Anterior cingulate cortex (tissue), 58 donors: Measurements from ENCODE around the gene USP13.
"Not testable (repeated sequence)": the region's sequence is repeated elsewhere in the genome, so short reads cannot be mapped to it uniquely, and the experiment has no call there.

Experiments
- DNase-seq, 58 donors: peaks; one replicate each; lab custom pipeline; 2025; lab: John Stamatoyannopoulos, UW

Gene USP13

GRCh38 chr3:179653096-179653797, 407 bp downstream of the USP13 start:
- DNase-seq: peak in 57 of 58 donors; percentile 12 to 86 (median 72)

GRCh38 chr3:179655236-179655635, 2.4 kb downstream of the USP13 start:
- DNase-seq: no peak

GRCh38 chr3:179658606-179659005, 5.8 kb downstream of the USP13 start:
- DNase-seq: no peak

GRCh38 chr3:179660872-179661271, 8.0 kb downstream of the USP13 start:
- DNase-seq: no peak

GRCh38 chr3:179661777-179662176, 8.9 kb downstream of the USP13 start:
- DNase-seq: no peak

- no peak for DNase-seq
Measured at GRCh38 chr3:179663093-179663492, 10.3 kb downstream of the USP13 start.

GRCh38 chr3:179666030-179666429, 13.2 kb downstream of the USP13 start:
- DNase-seq: no peak

- DNase-seq: peak in 47 of 58 donors; percentile 1 to 70 (median 20)
Measured at GRCh38 chr3:179666436-179667035, 13.7 kb downstream of the USP13 start.

GRCh38 chr3:179668429-179668828, 15.6 kb downstream of the USP13 start:
- no peak for DNase-seq

- no peak for DNase-seq
Measured at GRCh38 chr3:179670311-179670710, 17.5 kb downstream of the USP13 start.

- DNase-seq: no peak
Measured at GRCh38 chr3:179671309-179671708, 18.5 kb downstream of the USP13 start.

- DNase-seq: no peak
Measured at GRCh38 chr3:179671747-179672242, 19.0 kb downstream of the USP13 start.

- DNase-seq: no peak
Measured at GRCh38 chr3:179672918-179673317, 20.1 kb downstream of the USP13 start.

- DNase-seq: no peak
Measured at GRCh38 chr3:179673523-179673922, 20.7 kb downstream of the USP13 start.

GRCh38 chr3:179676081-179676480, 23.2 kb downstream of the USP13 start:
- DNase-seq: no peak

GRCh38 chr3:179677884-179678283, 25.0 kb downstream of the USP13 start:
- no peak for DNase-seq

- no peak for DNase-seq
Measured at GRCh38 chr3:179681492-179682263, 28.8 kb downstream of the USP13 start.

GRCh38 chr3:179682426-179683080, 29.7 kb downstream of the USP13 start:
- DNase-seq: no peak

- DNase-seq: not testable (repeated sequence)
Measured at GRCh38 chr3:179683286-179683685, 30.4 kb downstream of the USP13 start.

GRCh38 chr3:179687967-179688535, 35.2 kb downstream of the USP13 start:
- no peak for DNase-seq
